Measurements from ENCODE around the gene TUBB2B. TPM values are rescaled to one million over a fixed set of nuclear protein-coding genes. Genes with fewer than 3 reads are reported as not detected.

The TUBB2B gene
- total RNA-seq, 1 experiment from 2014 or later, result 3.0 TPM

DNA sequence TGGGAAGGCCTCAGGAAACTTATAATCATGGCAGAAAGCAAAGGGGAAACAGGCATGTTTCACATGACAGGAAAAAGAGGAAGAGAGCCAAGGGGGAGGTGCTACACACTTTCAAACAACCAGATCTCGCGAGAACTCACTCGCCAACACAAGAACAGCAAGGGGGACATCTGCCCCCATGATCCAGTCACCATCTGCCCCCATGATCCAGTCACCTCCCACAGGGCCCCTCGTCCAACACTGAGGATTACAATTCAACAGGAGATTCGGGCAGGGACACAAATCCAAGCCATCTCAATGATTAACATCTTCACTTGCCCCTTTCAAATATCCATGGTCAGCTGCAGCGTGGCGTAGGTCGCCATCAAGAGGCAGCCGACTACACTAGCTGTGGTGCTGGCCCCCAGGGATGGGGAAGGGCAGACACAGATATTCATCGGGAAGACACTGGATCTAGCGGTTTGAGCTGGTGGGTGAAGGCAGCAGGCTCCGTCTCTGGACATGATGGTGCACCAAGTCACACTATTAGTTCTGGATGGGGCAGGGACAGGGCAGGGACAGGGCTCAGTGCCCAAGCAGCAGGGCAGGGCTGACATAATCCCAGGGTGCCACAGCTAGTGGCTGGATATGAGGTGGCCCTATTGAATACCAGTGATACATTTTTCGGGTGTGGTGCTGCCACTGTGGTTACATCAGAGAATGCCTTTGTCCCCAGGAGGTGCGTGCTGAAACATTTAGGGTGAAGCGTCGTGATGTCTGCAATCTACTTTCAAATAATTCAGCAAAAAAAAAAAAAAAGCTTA is 31.6 kb downstream of the TUBB2B start:
- Mint-ChIP-seq H3K36me3 (ENCODE audit: insufficient read depth, unreplicated experiment) (no peaks in the 10 kb centered on the region), H3K4me3 (ENCODE audit: low read depth, unreplicated experiment) (no peak overlapping the region), H3K27ac (ENCODE audit: unreplicated experiment) (no peak overlapping the region), H3K9me3 (ENCODE audit: low read depth, unreplicated experiment) (no peaks in the 10 kb centered on the region), H3K4me1 (ENCODE audit: low read depth, unreplicated experiment) (no peaks in the 10 kb centered on the region), H3K27me3 (ENCODE audit: unreplicated experiment) (no peaks in the 10 kb centered on the region)
- DNase-seq, result peak; percentile 32
- TF ChIP-seq, protein P1, sequence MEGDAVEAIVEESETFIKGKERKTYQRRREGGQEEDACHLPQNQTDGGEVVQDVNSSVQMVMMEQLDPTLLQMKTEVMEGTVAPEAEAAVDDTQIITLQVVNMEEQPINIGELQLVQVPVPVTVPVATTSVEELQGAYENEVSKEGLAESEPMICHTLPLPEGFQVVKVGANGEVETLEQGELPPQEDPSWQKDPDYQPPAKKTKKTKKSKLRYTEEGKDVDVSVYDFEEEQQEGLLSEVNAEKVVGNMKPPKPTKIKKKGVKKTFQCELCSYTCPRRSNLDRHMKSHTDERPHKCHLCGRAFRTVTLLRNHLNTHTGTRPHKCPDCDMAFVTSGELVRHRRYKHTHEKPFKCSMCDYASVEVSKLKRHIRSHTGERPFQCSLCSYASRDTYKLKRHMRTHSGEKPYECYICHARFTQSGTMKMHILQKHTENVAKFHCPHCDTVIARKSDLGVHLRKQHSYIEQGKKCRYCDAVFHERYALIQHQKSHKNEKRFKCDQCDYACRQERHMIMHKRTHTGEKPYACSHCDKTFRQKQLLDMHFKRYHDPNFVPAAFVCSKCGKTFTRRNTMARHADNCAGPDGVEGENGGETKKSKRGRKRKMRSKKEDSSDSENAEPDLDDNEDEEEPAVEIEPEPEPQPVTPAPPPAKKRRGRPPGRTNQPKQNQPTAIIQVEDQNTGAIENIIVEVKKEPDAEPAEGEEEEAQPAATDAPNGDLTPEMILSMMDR (IDR thresholded peaks at IDR 0.05; ENCODE audit: unreplicated experiment), result no peak
- intact Hi-C loops (cut with micrococcal nuclease; ENCODE audit: unreplicated experiment), result no loop called here
- BruUV-seq (replicated peaks), result no TSS peak
- CTCF ChIA-PET, result interaction anchor here (0.6 to 1.7 kb wide), 3 partner anchors 33 to 1994 kb away, joined by 3 to 6 read pairs (median 4); partner anchors contain the start of gene TUBB2A

DNA sequence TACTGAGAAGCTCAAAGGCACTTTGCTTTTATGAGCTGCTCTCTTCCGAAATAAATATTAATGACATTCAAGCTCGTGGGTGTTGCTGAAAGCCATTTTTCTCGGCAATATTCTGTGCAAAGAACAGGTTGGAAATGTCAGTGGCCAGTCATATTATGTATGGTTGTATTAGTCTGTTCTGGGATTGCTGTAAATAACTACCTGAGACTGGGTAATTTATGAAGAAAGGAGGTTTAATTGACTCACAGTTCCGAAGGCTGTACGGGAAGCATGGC is 32.1 kb downstream of the TUBB2B start:
- no peaks in the 10 kb centered on the region for H3K4me1 Mint-ChIP-seq (ENCODE audit: low read depth, unreplicated experiment)
- DNase-seq, result no peak
- TF ChIP-seq, protein P1 (IDR thresholded peaks at IDR 0.05; ENCODE audit: unreplicated experiment), result no peak
- H3K4me3 Mint-ChIP-seq (ENCODE audit: low read depth, unreplicated experiment), result no peak overlapping the region
- intact Hi-C loops (cut with micrococcal nuclease; ENCODE audit: unreplicated experiment), result no loop called here
- no TSS peak for BruUV-seq (replicated peaks)
- H3K9me3 Mint-ChIP-seq (ENCODE audit: low read depth, unreplicated experiment), result no peaks in the 10 kb centered on the region
- H3K27ac Mint-ChIP-seq (ENCODE audit: unreplicated experiment), result no peak overlapping the region
- H3K36me3 Mint-ChIP-seq (ENCODE audit: insufficient read depth, unreplicated experiment), result no peaks in the 10 kb centered on the region
- no peaks in the 10 kb centered on the region for H3K27me3 Mint-ChIP-seq (ENCODE audit: unreplicated experiment)
- CTCF ChIA-PET, result interaction anchor here (1.6 to 1.7 kb wide), 2 partner anchors 33 to 38 kb away, joined by 4 to 6 read pairs; partner anchors contain the start of gene TUBB2A

DNA sequence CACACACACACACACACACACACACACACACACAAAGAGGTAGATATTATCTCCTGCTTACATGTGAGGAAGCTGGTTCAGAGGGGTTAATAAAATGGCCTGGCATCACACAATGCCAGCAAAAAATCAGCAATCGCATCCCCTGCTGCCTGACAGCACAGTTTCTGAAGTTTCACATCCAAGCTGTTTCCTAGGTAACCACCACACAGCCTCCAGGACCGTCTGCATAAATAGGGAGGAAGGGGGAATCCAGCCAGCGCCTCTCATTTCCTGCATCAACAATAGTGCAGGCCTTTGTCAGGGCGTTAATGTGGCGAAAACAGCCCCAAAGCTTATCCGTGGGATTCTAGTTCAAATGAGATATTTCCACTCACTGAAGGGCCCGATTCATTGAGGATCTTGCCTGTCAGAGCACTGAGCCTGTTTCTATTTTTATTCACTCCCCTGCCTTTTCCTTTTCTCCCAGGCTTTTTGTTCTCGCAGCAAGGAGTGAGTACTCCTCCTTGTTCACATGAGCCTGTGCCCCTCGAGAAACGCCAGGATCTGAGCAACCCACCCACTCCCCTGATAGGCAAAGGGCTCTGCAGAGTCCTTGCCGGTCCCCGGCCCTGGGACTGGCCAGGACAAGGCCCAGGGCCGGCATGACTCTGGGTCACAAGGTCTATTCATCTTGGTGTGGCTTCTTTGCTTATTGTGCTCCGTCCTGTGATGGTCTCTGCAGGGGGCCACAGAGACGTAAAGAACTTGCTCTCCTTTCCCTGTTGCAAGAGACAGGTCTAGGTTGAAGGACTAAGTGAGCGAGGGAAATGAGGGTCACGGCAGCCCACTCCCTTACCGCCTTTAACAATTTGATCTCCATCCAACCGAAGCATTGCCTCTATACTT is 32.7 kb downstream of the TUBB2B start:
- H3K4me3 Mint-ChIP-seq (ENCODE audit: low read depth, unreplicated experiment), result no peak overlapping the region
- H3K27ac Mint-ChIP-seq (ENCODE audit: unreplicated experiment), result no peak overlapping the region

More for the DNA sequence above, 32.7 kb downstream of the TUBB2B start:
- DNase-seq, result no peak
- CTCF ChIA-PET, result interaction anchor here (1.6 to 1.7 kb wide), 2 partner anchors 32 to 38 kb away, joined by 4 to 6 read pairs; partner anchors contain the start of gene TUBB2A
- no TSS peak for BruUV-seq (replicated peaks)
- intact Hi-C loops (cut with micrococcal nuclease; ENCODE audit: unreplicated experiment), result no loop called here
- H3K36me3 Mint-ChIP-seq (ENCODE audit: insufficient read depth, unreplicated experiment), result no peaks in the 10 kb centered on the region
- TF ChIP-seq, protein P1 (IDR thresholded peaks at IDR 0.05; ENCODE audit: unreplicated experiment), result no peak
- no peaks in the 10 kb centered on the region for H3K9me3 Mint-ChIP-seq (ENCODE audit: low read depth, unreplicated experiment)
- H3K4me1 Mint-ChIP-seq (ENCODE audit: low read depth, unreplicated experiment), result no peaks in the 10 kb centered on the region
- H3K27me3 Mint-ChIP-seq (ENCODE audit: unreplicated experiment), result no peaks in the 10 kb centered on the region
